ENCODE data around the gene ORC4.

ORC4 gene

DNA sequence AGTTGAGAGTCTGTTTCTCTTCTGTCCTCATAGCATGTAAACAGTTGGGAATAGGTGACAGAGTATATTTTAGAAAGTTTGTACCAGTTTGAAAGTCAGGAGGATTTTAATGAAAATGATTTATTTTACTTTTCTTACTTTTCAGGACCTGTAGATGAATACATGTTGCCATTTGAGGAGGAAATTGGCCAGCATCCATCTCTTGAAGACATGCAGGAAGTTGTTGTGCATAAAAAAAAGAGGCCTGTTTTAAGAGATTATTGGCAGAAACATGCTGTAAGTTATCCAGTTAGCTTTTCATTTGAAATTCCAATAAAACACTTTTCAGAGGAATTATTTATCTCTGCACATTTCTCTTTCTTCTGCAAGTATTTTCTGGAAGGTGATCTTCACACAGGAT is 94.7 kb downstream of the ORC4 start:
- no peak for FAIRE-seq

DNA sequence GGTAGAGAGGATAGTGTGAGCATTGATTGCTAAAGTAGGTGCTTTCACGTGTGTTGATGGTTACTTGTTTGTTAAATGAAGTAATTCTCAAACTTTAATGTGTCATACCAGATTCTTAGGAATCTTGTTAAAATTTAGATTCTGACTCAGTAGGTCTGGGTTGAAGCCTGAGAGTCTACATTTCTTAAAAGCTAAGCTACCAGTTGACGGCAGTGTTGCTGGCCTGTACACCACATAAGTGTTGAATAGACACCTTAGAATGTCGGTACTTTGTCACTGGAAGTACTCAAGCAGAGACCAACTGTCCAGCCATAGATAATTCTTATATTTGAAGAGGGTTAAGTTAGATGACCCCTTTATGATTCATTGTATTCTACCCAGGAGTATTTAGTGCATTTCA is 95.9 kb downstream of the ORC4 start:
- FAIRE-seq, result no peak

DNA sequence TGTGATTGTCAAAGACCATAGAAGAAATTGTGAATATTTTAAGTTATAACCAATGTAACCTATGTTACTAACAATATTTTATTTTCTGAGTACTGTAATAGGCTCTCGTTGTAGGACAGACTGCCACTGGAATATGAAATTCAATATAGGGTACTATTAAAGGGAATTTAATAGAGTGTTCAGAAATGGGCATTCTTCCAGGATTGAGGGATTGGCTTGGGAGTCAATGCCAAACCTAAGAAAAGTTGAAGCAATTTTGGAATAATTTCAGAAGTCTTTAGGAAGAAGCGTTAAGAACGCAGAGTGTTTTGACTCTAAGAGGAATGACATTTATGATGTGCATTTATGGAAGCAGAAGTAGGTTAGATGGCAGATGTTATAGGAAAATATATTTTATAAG is 96.7 kb downstream of the ORC4 start:
- FAIRE-seq, result no peak

DNA sequence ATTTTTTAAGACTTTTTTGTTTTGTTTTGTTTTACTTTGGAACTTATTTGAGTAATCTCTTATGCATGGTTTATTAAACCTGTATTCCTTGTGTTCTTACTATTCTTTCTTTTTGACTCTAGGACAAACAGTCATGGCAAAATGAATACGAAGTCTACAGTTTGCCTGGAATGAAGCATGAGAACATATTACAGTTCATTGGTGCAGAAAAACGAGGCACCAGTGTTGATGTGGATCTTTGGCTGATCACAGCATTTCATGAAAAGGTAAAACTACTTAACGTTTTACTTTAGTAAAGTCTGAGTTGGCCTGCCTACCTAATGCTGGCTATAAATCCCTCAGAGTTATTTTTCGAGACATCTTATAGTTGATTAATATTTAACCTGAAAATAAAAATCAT is 103.4 kb downstream of the ORC4 start:
- FAIRE-seq, result no peak

DNA sequence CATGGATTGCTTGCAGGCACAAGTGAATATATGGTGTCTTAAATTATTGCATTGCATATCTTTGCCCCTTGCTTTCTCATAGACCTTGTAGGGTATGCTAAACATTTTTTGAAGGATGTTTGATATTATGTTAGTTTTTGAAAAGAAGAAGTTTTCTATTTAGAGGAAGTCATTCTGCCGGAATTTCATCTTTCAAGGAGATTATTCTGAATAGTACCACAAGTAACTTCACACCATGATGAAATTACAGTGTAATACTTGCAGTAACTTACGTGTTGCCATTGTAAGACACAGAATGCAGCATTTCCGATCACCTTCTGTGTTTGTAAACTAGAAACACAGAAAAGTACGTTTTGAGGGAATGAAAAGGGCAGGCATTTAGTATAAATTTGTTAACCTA is 103.8 kb downstream of the ORC4 start:
- FAIRE-seq, result no peak

DNA sequence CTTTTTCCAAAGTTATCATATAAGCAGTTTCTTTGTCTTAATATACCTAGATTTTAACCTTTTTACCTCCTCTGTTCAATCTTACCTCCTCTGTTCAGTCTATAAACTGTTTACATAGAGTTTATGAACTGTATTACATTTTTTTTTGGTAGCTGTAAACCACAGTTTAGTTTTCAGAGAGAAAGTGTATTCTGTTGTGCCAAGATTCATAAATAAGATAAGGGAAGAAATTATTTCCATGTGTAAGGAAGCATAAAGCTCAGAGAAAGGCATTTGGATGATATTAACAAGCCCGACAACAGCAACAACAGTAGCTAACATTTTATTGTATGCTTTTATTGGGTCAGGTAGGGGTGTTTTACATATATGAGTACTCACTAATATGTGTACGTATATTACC is 104.5 kb downstream of the ORC4 start:
- FAIRE-seq, result no peak

DNA sequence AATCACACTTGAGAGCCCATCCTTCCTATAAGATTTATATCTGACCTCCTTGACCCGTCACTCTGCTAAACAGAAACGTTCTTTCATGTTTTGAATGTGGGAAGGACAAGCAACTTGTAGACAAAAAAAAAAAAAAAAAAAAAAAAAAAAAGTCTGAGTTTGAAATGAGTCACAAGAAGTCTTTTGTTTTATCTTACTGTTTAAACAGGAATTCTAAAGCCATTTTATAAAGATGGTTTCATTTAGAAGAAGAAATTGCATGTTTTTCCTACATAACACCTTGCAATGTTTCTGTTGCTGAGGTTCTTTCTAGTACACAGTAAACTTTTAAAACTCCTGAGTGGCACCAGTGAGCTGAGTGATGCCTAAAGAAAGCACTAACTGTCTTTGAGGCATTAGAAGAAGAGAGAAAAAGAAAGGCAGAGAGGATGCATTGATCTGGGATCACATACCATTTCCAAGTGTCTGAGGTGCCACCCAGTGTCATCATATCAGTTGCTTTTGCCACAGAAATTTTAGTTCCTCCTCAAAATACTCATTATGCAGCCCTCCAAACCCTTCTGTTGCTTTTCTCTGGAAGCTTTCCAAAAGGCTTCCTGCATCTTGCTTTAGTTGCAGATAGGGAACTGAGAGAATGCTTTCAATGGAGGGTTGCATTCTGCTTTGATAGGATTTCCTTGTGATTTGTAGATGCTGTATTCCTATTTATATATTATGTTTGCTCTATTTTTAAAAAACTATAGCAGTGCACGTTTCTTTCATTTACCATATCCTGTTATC is 106.6 kb downstream of the ORC4 start:
- no peak for FAIRE-seq

DNA sequence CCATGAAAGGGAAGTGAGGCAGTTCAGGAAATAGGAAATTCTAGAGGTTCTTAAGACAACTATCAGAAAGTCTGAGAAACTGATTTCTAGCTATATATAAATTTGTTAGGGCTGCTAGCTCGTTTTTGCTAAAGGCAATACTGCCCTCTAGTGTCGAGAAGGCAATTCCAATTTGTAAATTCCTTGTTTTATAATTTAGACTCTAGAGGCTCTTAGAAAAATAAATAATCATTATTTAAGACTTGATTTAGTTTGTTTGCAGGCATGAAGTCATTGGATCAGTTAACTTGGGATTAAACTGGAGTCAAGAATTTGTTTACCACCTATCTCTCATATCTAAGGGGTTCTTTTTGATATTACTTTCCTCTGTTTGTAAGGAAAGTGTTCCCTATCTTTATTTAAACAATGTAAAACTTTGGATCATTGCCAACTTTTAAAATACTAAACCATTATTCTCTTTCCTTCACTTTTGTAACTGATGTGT is 109.5 kb downstream of the ORC4 start:
- FAIRE-seq, result peak; percentile 91

DNA sequence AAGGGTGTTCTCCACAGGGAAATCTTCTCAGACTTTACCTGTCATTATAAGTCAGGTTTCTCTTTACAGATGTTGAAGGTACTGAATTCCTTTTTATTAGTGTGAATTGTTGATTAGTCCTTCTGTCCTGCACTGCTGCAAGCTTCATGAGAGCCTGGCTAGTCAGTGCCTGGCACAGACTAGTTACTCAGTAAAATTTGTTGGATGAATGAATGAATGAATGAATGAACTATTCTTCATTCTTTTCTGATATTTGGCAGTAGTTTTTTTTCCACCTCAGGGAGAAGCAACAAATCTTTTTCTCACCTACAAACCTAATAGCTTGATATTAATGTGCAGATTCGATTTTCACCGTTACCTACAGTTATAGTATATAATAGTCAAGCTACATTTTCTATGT is 111.4 kb downstream of the ORC4 start:
- FAIRE-seq, result no peak

DNA sequence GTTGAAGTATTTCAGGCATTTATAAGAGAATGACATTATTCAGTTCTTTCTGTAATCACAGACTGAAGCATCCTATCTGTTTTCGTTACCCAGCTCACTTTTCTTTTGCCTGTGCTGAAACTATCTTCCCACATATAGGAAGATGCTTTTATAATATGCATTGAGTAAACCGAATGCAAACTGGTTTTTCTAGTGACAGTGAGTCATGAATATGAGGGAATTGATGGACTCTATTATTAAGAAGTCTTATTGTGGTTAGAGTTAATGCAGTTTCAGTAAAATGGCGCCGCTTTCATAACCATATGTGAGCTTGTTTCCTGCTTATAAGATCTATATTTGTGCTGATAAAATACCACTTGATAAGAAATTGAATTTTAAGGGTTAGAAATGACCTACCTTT is 116.5 kb downstream of the ORC4 start:
- no peak for FAIRE-seq

DNA sequence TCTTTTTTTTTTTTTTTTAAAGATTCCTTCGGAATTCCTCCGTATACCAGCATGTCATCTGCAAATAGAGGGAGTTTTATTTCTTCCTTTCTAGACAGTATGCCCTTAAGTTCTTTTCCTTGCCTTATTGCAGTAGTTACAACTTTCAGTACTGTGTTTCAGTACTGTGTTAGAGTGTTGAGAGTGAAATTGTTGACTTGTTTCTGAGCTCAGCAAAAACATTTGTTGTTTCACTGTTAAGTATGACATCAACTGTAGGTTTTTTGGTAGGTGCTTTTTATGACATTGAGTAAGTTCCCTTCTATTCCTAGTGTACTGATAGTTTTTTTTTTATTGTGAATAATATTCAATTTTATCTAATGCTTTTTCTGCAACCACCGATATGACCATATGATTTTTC is 131.9 kb downstream of the ORC4 start:
- FAIRE-seq, result no peak

DNA sequence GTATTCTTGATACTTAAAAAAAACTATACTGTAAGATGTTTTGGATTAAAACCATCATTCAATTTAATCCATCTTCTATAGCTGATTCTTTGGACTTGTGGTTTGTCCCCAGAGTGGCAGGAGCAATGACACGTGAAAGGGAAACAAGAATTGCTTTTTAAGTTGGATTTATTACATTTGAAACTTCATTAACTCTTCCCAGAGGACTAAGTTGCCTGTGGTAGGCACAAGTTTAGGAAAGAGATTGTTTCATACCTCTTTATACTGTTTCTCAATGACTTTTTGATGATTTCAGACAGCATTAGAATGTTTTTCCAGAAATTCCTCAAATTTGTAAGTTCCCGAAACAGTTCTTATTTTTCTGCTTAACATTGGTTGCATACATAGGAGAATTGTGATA is 134.4 kb downstream of the ORC4 start:
- no peak for FAIRE-seq

DNA sequence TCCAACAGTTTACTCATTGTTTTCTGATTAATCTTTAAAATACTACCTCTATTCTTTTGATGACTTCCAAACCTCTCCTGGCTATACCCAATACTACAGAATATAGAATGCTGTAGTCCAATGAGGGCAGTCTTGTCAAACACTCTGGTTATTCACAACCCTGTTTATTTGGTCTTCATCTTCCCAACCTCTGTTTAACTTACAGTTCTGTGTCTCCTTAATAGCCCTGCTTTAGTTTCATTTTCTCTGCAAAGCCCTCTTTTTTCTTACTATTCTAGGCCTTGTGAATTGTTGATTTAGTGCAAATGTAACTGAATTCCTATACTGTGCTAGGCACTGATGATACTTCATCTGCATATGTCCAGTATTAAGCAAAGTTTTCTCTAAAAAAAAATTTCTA is 135.7 kb downstream of the ORC4 start:
- no peak for FAIRE-seq

DNA sequence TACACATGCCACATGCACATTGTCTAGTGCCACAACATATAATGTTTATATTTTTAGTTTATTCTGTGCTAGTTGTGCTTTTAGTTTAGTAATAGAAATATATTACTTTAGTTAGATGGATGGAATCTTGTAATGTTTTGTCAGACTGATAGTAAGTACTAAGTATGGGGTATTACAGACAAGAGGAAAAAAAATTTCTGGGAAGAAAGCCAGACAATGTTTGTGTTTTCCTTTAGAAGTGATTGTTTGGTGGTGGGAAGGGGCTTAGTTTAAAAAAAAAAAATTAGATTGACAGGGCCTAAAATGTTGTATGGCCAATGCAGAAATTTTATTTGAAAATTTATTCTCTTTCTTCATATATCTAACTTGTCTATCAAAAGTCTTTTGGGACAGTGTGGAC is 137.9 kb downstream of the ORC4 start:
- no peak for FAIRE-seq
